ENCODE measurements around the gene B4GALT5.
A peak's percentile ranks its signal among the peaks of the same experiment; 100 is the strongest.

B4GALT5 gene

GRCh38 chr20:49700411-49701185 is 13.1 kb downstream of the B4GALT5 start:
- peak; percentile 36 for DNase-seq (ENCODE audit: low read depth)

GRCh38 chr20:49699200-49699992 is 14.3 kb downstream of the B4GALT5 start:
- DNase-seq (ENCODE audit: low read depth): peak; percentile 33

- DNase-seq (ENCODE audit: low read depth): no peak
Measured at GRCh38 chr20:49698477-49698876, 15.2 kb downstream of the B4GALT5 start.

- DNase-seq (ENCODE audit: low read depth): no peak
Measured at GRCh38 chr20:49697071-49697470, 16.6 kb downstream of the B4GALT5 start.

- no peak for DNase-seq (ENCODE audit: low read depth)
Measured at GRCh38 chr20:49696594-49696993, 17.1 kb downstream of the B4GALT5 start.

GRCh38 chr20:49695830-49696229 is 17.8 kb downstream of the B4GALT5 start:
- DNase-seq (ENCODE audit: low read depth): no peak

- DNase-seq (ENCODE audit: low read depth): no peak
Measured at GRCh38 chr20:49694450-49695071, 19.1 kb downstream of the B4GALT5 start.

GRCh38 chr20:49693435-49694171 is 20.1 kb downstream of the B4GALT5 start:
- DNase-seq (ENCODE audit: low read depth): no peak

GRCh38 chr20:49692941-49693340 is 20.7 kb downstream of the B4GALT5 start:
- DNase-seq (ENCODE audit: low read depth): no peak

- no peak for DNase-seq (ENCODE audit: low read depth)
Measured at GRCh38 chr20:49691818-49692568, 21.7 kb downstream of the B4GALT5 start.

GRCh38 chr20:49690899-49691620 is 22.6 kb downstream of the B4GALT5 start:
- no peak for DNase-seq (ENCODE audit: low read depth)

- no peak for DNase-seq (ENCODE audit: low read depth)
Measured at GRCh38 chr20:49687595-49688567, 25.8 kb downstream of the B4GALT5 start.

- DNase-seq (ENCODE audit: low read depth): no peak
Measured at GRCh38 chr20:49685809-49686208, 27.9 kb downstream of the B4GALT5 start.

- DNase-seq (ENCODE audit: low read depth): no peak
Measured at GRCh38 chr20:49685161-49685601, 28.5 kb downstream of the B4GALT5 start.

- DNase-seq (ENCODE audit: low read depth): no peak
Measured at GRCh38 chr20:49684335-49684997, 29.2 kb downstream of the B4GALT5 start.

- no peak for DNase-seq (ENCODE audit: low read depth)
Measured at GRCh38 chr20:49682798-49683197, 30.9 kb downstream of the B4GALT5 start.

- no peak for DNase-seq (ENCODE audit: low read depth)
Measured at GRCh38 chr20:49682278-49682677, 31.4 kb downstream of the B4GALT5 start.

- DNase-seq (ENCODE audit: low read depth): no peak
Measured at GRCh38 chr20:49681850-49682216, 31.8 kb downstream of the B4GALT5 start.

GRCh38 chr20:49680484-49680883 is 33.2 kb downstream of the B4GALT5 start:
- DNase-seq (ENCODE audit: low read depth): no peak

Measured in stromal cell of bone marrow (primary cell).